ENCODE results near the gene TUBGCP3. TPM values are rescaled to one million over a fixed set of nuclear protein-coding genes. Genes with fewer than 3 reads are reported as not detected.

Gene TUBGCP3
- total RNA-seq, 1 experiment from 2014 or later, result 51.4 TPM

GRCh38 chr13:112582263-112582662 is 5.7 kb downstream of the TUBGCP3 start (continued):
- TF ChIP-seq SIN3A (IDR thresholded peaks at IDR 0.05; ENCODE audit: low read depth), result no peak
- TF ChIP-seq TCF7L2 (IDR thresholded peaks at IDR 0.05; ENCODE audit: borderline replicate concordance, extremely low read depth, insufficient read depth, insufficient read length), result no peak

- ATAC-seq (no peak), DNase-seq (ENCODE audit: low read depth, low spot score) (no peak)
- no peak overlapping the region for H3K9ac ChIP-seq (ENCODE audit: low read length)
- CTCF ChIA-PET, result no interaction called here
- no peak overlapping the region for H3K4me2 ChIP-seq (ENCODE audit: low read length)
- peaks cover 11% of the 10 kb centered on the region; the same call in 1 of the 2 replicates for H4K20me1 ChIP-seq (ENCODE audit: insufficient read depth)
- no peaks in the 10 kb centered on the region for H3K9me3 ChIP-seq (ENCODE audit: control insufficient read depth in 1 of 2, insufficient read depth in 1 of 2, low read depth in 1 of 2, low read length in 2 of 2)
- intact Hi-C loops (cut with micrococcal nuclease), result no loop called here
- POLR2A ChIA-PET, result no interaction called here
- H3K79me2 ChIP-seq (ENCODE audit: insufficient read depth, low read length), result peaks cover 98% of the 10 kb centered on the region
- RAD21 ChIA-PET (ENCODE audit: low non-redundant PET in 1 of 2, low total read pairs in 2 of 2, uncharacterized antibody in 2 of 2, unreplicated experiment in 2 of 2), result no interaction called here
- no peaks in the 10 kb centered on the region for H3K27me3 ChIP-seq (ENCODE audit: insufficient read depth, low read length)
- TF ChIP-seq MAX (IDR thresholded peaks at IDR 0.05), result no peak
- TF ChIP-seq CTCF (IDR thresholded peaks at IDR 0.05 in 2 of 3, conservative IDR thresholded peaks at IDR 0.05 in 1 of 3; ENCODE audit: borderline replicate concordance in 1 of 3, insufficient read depth in 1 of 3, low read depth in 2 of 3, low read length in 2 of 3), result no peak
- TF ChIP-seq SIN3A (IDR thresholded peaks at IDR 0.05; ENCODE audit: low read depth), result no peak
- TF ChIP-seq POLR2A (IDR thresholded peaks at IDR 0.05; ENCODE audit: borderline replicate concordance, extremely low read depth, insufficient read depth, insufficient read length), result no peak
- TF ChIP-seq SP1 (IDR thresholded peaks at IDR 0.05; ENCODE audit: low read depth), result no peak
- no peak for TF ChIP-seq EZH2phosphoT487 (IDR thresholded peaks at IDR 0.05; ENCODE audit: borderline replicate concordance)
- TF ChIP-seq CBX3 (IDR thresholded peaks at IDR 0.05; ENCODE audit: low read depth), result no peak
- TF ChIP-seq CEBPB (IDR thresholded peaks at IDR 0.05; ENCODE audit: low read depth), result no peak
- no peak for TF ChIP-seq ATF3 (IDR thresholded peaks at IDR 0.05)
- TF ChIP-seq REST (IDR thresholded peaks at IDR 0.05; ENCODE audit: low read depth), result no peak
- no peak for TF ChIP-seq YY1 (IDR thresholded peaks at IDR 0.05; ENCODE audit: extremely low read depth, insufficient replicate concordance, low read depth, low read length)
- TF ChIP-seq ELF1 (IDR thresholded peaks at IDR 0.05; ENCODE audit: borderline replicate concordance, low read depth), result no peak
- no peak for TF ChIP-seq EGR1 (IDR thresholded peaks at IDR 0.05; ENCODE audit: low read depth)
- no peak for TF ChIP-seq POLR2AphosphoS5 (IDR thresholded peaks at IDR 0.05; ENCODE audit: low read depth, low read length)
- TF ChIP-seq ZNF274 (IDR thresholded peaks at IDR 0.05; ENCODE audit: low read depth, low read length), result no peak
- TF ChIP-seq JUND (IDR thresholded peaks at IDR 0.05), result no peak
- TF ChIP-seq TCF7L2 (IDR thresholded peaks at IDR 0.05; ENCODE audit: borderline replicate concordance, extremely low read depth, insufficient read depth, insufficient read length), result no peak
- peaks cover 0 to 5% of the 10 kb centered on the region in 2 experiments; a peak in 1 of 4 replicates for H3K4me1 ChIP-seq (ENCODE audit: control insufficient read depth in 1 of 2, insufficient read depth in 2 of 2, low read length in 2 of 2)
- H3K27ac ChIP-seq (ENCODE audit: low read depth, low read length), result no peak overlapping the region
- H3K36me3 ChIP-seq (ENCODE audit: control insufficient read depth in 1 of 2, insufficient read depth in 2 of 2, low read length in 2 of 2), result no peaks in the 10 kb centered on the region
- H3K9me2 ChIP-seq (ENCODE audit: insufficient read depth), result no peaks in the 10 kb centered on the region
- H2AFZ ChIP-seq (ENCODE audit: low read depth, low read length, poor library complexity, severe bottlenecking), result no peak overlapping the region
- H3K4me3 ChIP-seq (replicated peaks in 1 of 2; ENCODE audit: low read depth in 1 of 2, low read length in 2 of 2), result no peak overlapping the region
- no TSS peak for BruUV-seq (replicated peaks)
Measured at GRCh38 chr13:112580912-112581311, 7.0 kb downstream of the TUBGCP3 start.

Measured in HCT116 (cell line).